MM.1S (cell line): ENCODE results near the gene R3HDM2.

Experiments
- CTCF ChIP-seq: fragments of 300-600 bp; sonication (generic); IDR thresholded peaks from 2 replicates; pipeline ENCODE4 v1.5.1; 2016; ENCODE audit warnings: antibody characterized with exemption, low read length, mixed read lengths
- EZH2 ChIP-seq: fragments of 300-600 bp; sonication (generic); optimal IDR thresholded peaks from 2 replicates; pipeline ENCODE3; 2017; ENCODE audit warnings: low read depth, mild to moderate bottlenecking, antibody characterized with exemption, low read length, mixed read lengths
- EZH2phosphoT487 ChIP-seq: fragments of 300-600 bp; sonication (generic); IDR thresholded peaks from 2 replicates; pipeline ENCODE4 v1.6.1; 2018; ENCODE audit warnings: antibody characterized with exemption, low read length

GRCh38 chr12:57266681-57267080 lies 164.2 kb downstream of the R3HDM2 start:
- TF ChIP-seq CTCF (no peak), EZH2phosphoT487 (no peak), EZH2 (no peak)
